ENCODE measurements around the gene CALHM3.

Gene CALHM3

DNA sequence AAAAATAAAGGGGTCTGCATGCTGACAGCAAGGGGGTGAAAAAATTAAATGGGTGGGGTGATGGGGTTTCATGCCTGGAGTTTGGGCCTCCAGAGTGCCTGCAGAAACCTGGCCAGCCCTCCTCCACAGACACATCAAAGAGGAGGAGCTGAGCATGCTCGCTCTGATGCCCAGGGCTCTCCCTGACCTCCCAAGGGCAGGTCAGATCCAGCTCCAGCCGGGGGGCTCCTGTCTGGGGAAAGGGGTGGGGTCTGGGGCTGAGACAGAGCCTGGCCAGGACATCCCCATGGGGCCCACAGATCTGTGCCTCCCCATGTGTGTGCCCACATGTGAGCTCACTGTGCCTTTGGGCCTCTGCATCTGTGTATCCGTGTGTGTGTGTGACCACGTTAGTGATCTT, 19.4 kb downstream of the CALHM3 start:
- TF ChIP-seq, protein P1, sequence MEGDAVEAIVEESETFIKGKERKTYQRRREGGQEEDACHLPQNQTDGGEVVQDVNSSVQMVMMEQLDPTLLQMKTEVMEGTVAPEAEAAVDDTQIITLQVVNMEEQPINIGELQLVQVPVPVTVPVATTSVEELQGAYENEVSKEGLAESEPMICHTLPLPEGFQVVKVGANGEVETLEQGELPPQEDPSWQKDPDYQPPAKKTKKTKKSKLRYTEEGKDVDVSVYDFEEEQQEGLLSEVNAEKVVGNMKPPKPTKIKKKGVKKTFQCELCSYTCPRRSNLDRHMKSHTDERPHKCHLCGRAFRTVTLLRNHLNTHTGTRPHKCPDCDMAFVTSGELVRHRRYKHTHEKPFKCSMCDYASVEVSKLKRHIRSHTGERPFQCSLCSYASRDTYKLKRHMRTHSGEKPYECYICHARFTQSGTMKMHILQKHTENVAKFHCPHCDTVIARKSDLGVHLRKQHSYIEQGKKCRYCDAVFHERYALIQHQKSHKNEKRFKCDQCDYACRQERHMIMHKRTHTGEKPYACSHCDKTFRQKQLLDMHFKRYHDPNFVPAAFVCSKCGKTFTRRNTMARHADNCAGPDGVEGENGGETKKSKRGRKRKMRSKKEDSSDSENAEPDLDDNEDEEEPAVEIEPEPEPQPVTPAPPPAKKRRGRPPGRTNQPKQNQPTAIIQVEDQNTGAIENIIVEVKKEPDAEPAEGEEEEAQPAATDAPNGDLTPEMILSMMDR (IDR thresholded peaks at IDR 0.05; ENCODE audit: borderline replicate concordance, insufficient read depth, low read depth, low read length): no peak
- H3K4me3 ChIP-seq (ENCODE audit: low read depth, low read length): no peak overlapping the region

DNA sequence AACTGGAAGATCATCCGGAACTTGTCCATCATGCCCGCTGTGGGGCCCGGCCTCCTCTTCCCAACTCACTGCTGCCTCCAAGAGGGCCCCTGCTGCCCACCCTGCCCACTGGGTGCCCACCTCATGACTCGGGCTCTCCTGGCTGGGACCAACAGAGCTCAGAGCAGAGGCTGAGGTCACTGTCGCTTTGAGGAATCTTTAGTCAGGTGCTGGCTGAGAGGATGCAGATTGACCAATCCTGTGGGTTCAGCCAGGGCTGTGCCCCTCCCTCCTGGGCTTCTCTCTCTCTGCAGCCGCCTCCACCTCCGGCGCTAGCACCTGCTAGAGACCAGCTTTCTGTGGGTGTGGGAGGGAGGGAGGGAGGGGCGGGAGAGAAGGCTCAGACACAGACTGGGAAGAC, 20.3 kb downstream of the CALHM3 start, which contains the start of gene CALHM1:
Gene CALHM1 (minus strand): TSS at position 181 of the 400 bp plus-strand sequence. CDS start 149 bp downstream, at position 32.
- no peak within 1 kb of the TSS for H3K4me3 ChIP-seq (ENCODE audit: low read depth, low read length)
- TF ChIP-seq, protein P1 (IDR thresholded peaks at IDR 0.05; ENCODE audit: borderline replicate concordance, insufficient read depth, low read depth, low read length): no peak

DNA sequence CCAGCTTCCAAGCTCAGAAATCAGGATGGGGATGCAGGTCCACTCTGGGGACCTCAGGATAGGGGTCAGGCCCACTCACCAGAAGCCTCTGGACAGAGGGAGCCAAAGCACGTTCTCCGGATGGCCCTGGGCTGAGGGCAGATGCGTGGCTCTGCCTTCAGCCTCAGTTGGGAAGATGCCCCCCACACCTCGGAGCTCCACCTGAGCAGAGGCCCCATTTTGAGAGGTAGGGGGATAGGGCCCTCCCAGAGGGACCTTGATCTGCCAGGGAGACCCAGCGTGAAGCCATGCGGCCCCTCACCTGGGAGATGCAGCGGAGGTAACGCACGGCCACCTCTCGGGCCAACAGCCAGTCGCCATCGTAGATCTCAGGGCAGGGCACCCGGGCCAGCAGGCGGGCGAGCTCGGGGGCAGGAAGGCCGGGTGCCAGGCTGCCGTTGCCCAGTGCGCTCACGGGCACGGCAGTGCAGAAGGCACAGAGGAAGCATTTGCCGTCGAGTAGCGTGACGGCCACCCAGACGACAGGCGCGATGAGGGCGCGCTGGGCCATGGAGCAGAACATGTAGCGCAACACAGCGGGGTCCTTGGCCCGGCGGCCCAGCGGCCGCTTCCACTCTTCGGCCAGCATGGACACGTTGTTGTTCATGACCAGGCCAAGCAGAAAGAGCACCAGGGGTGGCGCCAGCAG, 21.0 kb downstream of the CALHM3 start:
- TF ChIP-seq, protein P1 (IDR thresholded peaks at IDR 0.05; ENCODE audit: borderline replicate concordance, insufficient read depth, low read depth, low read length): no peak
- no peak overlapping the region for H3K4me3 ChIP-seq (ENCODE audit: low read depth, low read length)

DNA sequence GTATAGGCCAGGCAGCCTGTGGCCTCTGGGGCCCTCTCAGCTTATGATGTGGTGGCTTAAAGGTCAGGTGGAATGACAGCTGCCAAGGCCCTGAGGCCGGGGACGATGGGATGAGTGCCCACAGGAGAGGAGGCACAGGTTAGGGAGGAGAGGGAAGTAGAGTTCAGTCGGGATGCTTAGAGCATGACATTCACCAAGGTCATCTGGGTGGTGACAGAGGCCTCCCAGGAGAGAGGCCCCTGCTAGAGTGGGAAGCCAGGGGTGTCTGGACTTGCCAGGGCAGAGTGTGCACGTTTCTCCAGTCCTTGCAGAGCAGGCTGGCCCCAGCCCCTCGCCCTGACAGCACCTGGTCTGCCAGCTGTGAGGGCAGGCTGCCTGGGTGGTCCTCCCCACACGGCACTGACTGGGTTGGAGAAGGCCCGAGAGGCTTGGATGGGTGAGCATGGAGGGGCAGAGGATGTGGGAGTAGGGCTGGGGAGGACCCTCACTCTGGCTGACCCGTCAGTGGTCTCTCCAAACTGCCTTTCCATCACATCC, 21.8 kb downstream of the CALHM3 start:
- H3K4me3 ChIP-seq (ENCODE audit: low read depth, low read length): no peak overlapping the region
- TF ChIP-seq, protein P1 (IDR thresholded peaks at IDR 0.05; ENCODE audit: borderline replicate concordance, insufficient read depth, low read depth, low read length): no peak

DNA sequence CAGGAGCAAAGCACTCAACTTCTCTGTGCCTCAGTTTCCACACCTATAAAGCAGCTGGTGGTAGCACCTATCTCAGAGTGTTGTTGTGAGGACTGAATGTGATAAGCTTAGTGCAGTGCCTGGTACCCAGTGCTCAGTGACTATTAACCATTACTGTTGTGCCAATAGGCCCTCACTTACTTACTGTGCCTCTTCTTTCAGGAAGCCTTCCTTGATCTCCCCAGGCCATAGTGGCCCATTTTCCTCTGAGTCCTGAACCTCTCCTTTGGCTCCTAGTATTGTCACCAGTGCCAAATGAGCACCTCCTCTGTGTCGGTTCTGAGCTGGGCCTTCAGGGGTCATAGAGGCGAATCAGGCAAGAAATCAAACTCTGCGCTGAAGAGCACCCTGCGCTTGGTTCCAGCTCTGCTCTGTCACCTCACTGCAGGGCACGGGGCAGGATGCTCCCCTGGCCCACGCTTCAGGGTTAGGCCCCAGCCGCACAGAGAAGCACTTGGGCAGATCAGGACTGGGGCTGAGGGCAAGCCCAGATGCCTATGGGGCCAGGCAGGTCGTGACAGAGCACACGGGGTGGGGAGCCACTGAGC, 22.9 kb downstream of the CALHM3 start:
- TF ChIP-seq, protein P1 (IDR thresholded peaks at IDR 0.05; ENCODE audit: borderline replicate concordance, insufficient read depth, low read depth, low read length): no peak

DNA sequence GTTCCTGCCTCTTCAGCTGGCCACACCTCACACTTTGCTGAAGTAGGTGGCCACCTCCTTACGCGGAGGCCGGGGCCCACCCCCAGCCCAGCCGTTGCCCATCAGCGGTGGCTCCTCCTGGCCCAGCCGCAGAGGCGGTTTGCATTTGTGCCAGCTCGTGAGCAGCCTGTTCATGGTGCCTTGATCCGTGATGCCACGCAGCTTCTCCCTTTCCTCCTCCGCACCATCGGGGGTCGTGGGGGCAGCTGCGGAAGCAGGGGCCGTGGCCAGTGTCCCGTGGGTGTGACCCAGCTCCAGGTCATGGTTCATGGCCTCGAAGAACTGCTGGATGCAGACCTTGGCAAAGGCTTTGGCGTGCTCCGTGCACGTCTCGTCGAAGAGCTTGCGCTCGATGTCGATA, 23.8 kb downstream of the CALHM3 start:
- TF ChIP-seq, protein P1 (IDR thresholded peaks at IDR 0.05; ENCODE audit: borderline replicate concordance, insufficient read depth, low read depth, low read length): no peak
- no peak overlapping the region for H3K4me3 ChIP-seq (ENCODE audit: low read depth, low read length)

More for the DNA sequence above, 22.9 kb downstream of the CALHM3 start:
- H3K4me3 ChIP-seq (ENCODE audit: low read depth, low read length): no peak overlapping the region

DNA sequence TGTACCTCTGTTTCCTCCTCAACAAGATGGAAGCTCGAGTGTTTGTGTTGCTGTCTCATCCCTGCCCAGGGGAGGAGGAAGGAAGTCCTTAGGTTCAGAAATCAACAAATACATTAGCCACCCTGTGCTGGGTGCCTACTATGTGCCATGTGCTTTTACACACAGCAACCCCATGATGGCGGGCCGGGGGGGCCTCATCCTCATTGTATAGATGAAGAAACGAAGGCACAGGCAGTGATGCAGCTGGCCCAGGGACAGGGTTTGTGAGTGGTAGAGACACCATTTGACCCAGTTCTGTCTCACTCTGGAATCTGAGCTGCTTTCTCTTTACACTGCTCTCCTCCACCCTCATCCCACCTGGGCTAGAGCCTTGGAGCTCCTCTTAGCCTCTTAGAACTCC, 25.0 kb downstream of the CALHM3 start:
- no peak overlapping the region for H3K4me3 ChIP-seq (ENCODE audit: low read depth, low read length)
- TF ChIP-seq, protein P1 (IDR thresholded peaks at IDR 0.05; ENCODE audit: borderline replicate concordance, insufficient read depth, low read depth, low read length): no peak

Measured in GM12875 (cell line).